HEK293 (cell line): Measurements from ENCODE around the gene ZNF576.

Experiments
- CTCF ChIA-PET: fragments of 350-600 bp; formaldehyde crosslinking; extraction: SDS; loops from one replicate; lab custom pipeline; 2021; ENCODE audit warnings: antibody characterized with exemption; lab: Yijun Ruan, JAX
- POLR2A ChIA-PET: fragments of 300-600 bp; formaldehyde crosslinking; extraction: SDS; loops from one replicate; lab custom pipeline; 2020; ENCODE audit warnings: antibody characterized with exemption, inconsistent platforms; lab: Yijun Ruan, JAX
- H3K27ac ChIP-seq: fragments of 200-500 bp; sonication (Bioruptor generic); 2 replicates; pipeline ENCODE4 v1.5.1; 2014; ENCODE audit warnings: low read depth, low read length, control low read depth, inconsistent platforms; ENCODE audit errors: extremely low read depth
- H3K36me3 ChIP-seq, 2 experiments: fragments of 200-500 bp in 1 of 2; sonication (Bioruptor generic) in 1 of 2; 1 replicate in 1 of 2; 2 replicates in 1 of 2; pipeline ENCODE4 v1.5.1; 2014 to 2017; ENCODE audit warnings: inconsistent platforms in 2 of 2, low read length in 2 of 2; ENCODE audit not compliant: control insufficient read depth in 2 of 2, insufficient read depth in 1 of 2
- H3K4me1 ChIP-seq: fragments of 200-500 bp; sonication (Bioruptor generic); 2 replicates; pipeline ENCODE4 v1.5.1; 2014; ENCODE audit warnings: mild to moderate bottlenecking, low read length, inconsistent platforms; ENCODE audit not compliant: control insufficient read depth, insufficient read depth
- H3K4me3 ChIP-seq: 2 replicates; pipeline ENCODE4 v1.5.1; 2011; ENCODE audit warnings: low read depth, mild to moderate bottlenecking, control low read depth, low read length, moderate library complexity
- H3K9me3 ChIP-seq: fragments of 200-500 bp; sonication (Bioruptor generic); 2 replicates; pipeline ENCODE4 v1.5.1; 2014; ENCODE audit warnings: low read depth, low read length, inconsistent platforms; ENCODE audit not compliant: control insufficient read depth, insufficient read depth
- EGR2 ChIP-seq: fragments of 450-650 bp; formaldehyde crosslinking; IDR thresholded peaks from 2 replicates; pipeline ENCODE4 v1.5.1; 2016; ENCODE audit warnings: low read depth, missing biosample characterization, missing genetic modification characterization
- KLF1 ChIP-seq: fragments of 450-650 bp; formaldehyde crosslinking; IDR thresholded peaks from 2 replicates; pipeline ENCODE4 v1.5.1; 2016; ENCODE audit warnings: missing biosample characterization, missing genetic modification characterization
- KLF9 ChIP-seq: fragments of 450-650 bp; formaldehyde crosslinking; IDR thresholded peaks from 2 replicates; pipeline ENCODE4 v1.5.1; 2016; ENCODE audit warnings: missing biosample characterization, missing genetic modification characterization, low read depth
- MEIS1 ChIP-seq: sonication (generic); formaldehyde crosslinking; IDR thresholded peaks from 2 replicates; pipeline ENCODE4 v1.8.1; 2022; ENCODE audit warnings: missing genetic modification reagents, mild to moderate bottlenecking, borderline replicate concordance
- SP2 ChIP-seq: fragments of 450-650 bp; formaldehyde crosslinking; IDR thresholded peaks from 2 replicates; pipeline ENCODE4 v1.5.1; 2016; ENCODE audit warnings: missing biosample characterization, missing genetic modification characterization
- SP3 ChIP-seq: fragments of 450-650 bp; formaldehyde crosslinking; IDR thresholded peaks from 2 replicates; pipeline ENCODE4 v1.5.1; 2016; ENCODE audit warnings: missing biosample characterization, missing genetic modification characterization
- ZFHX2 ChIP-seq: fragments of 450-650 bp; formaldehyde crosslinking; conservative IDR thresholded peaks from 2 replicates; pipeline ENCODE4 v1.5.1; 2016; ENCODE audit warnings: missing biosample characterization, missing genetic modification characterization
- ZNF121 ChIP-seq: fragments of 450-650 bp; formaldehyde crosslinking; IDR thresholded peaks from 2 replicates; pipeline ENCODE4 v1.5.1; 2016; ENCODE audit warnings: missing biosample characterization, missing genetic modification characterization
- ZNF394 ChIP-seq: fragments of 450-650 bp; formaldehyde crosslinking; IDR thresholded peaks from 2 replicates; pipeline ENCODE4 v1.5.1; 2016; ENCODE audit warnings: missing biosample characterization, missing genetic modification characterization, mild to moderate bottlenecking, moderate library complexity, borderline replicate concordance
- ZNF600 ChIP-seq: fragments of 450-650 bp; formaldehyde crosslinking; IDR thresholded peaks from 2 replicates; pipeline ENCODE4 v1.5.1; 2016; ENCODE audit warnings: missing biosample characterization, missing genetic modification characterization
- ZNF768 ChIP-seq: fragments of 450-650 bp; formaldehyde crosslinking; IDR thresholded peaks from 2 replicates; pipeline ENCODE4 v1.5.1; 2018; ENCODE audit warnings: missing biosample characterization, mild to moderate bottlenecking, missing genetic modification characterization
- ZNF776 ChIP-seq: fragments of 450-650 bp; formaldehyde crosslinking; IDR thresholded peaks from 2 replicates; pipeline ENCODE4 v1.5.0; 2017; ENCODE audit warnings: missing biosample characterization, missing genetic modification characterization, borderline replicate concordance
- ZNF830 ChIP-seq: fragments of 450-650 bp; IDR thresholded peaks from 2 replicates; pipeline ENCODE4 v1.5.0; 2018; ENCODE audit warnings: missing biosample characterization, missing genetic modification characterization, low read depth, mild to moderate bottlenecking, moderate library complexity
- TF ChIP-seq, protein P1 (sequence below): fragments of 450-650 bp; formaldehyde crosslinking; IDR thresholded peaks from 2 replicates; pipeline ENCODE4 v1.5.1; 2016; ENCODE audit warnings: missing biosample characterization, missing genetic modification characterization
- TF ChIP-seq, protein P2 (sequence below): fragments of 450-650 bp; IDR thresholded peaks from 2 replicates; pipeline ENCODE4 v1.5.1; 2018; ENCODE audit warnings: missing biosample characterization, missing genetic modification characterization
- TF ChIP-seq, protein P3 (sequence below): fragments of 450-650 bp; formaldehyde crosslinking; IDR thresholded peaks from 2 replicates; pipeline ENCODE4 v1.5.1; 2016; ENCODE audit warnings: missing biosample characterization, missing genetic modification characterization
- TF ChIP-seq, protein P4 (sequence below): fragments of 450-650 bp; formaldehyde crosslinking; IDR thresholded peaks from 2 replicates; pipeline ENCODE4 v1.5.1; 2016; ENCODE audit warnings: missing biosample characterization, missing genetic modification characterization

ZNF576 gene

DNA sequence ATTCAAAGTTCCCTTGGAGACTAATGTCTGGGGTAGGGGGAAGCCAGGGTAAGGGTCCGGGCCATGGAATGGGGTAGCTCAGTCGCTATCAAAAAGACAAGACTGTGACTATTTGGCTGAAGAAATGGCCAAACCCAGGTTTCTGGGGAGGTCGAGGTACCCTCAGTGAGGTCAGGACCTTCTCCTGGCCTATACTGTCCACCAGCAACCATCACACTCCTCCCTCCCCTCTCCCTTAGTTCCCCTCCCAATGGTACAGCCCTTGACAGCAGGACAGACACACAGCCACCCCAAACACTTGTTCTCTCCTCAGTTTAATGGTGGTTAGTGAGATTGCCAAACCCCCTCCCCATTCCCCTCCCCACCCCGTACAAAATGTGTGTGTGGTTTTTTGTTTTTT is 25.7 kb downstream of the ZNF576 start:
- Histone ChIP-seq H3K36me3 (peaks cover 5 to 24% of the 10 kb centered on the region in 2 experiments), H3K4me3 (no peak overlapping the region), H3K4me1 (peaks cover 15% of the 10 kb centered on the region), H3K27ac (0 out of 2 replicates have a peak overlapping the region, but pooled peaks have one; percentile 19), H3K9me3 (no peaks in the 10 kb centered on the region)
- TF ChIP-seq, protein P1, sequence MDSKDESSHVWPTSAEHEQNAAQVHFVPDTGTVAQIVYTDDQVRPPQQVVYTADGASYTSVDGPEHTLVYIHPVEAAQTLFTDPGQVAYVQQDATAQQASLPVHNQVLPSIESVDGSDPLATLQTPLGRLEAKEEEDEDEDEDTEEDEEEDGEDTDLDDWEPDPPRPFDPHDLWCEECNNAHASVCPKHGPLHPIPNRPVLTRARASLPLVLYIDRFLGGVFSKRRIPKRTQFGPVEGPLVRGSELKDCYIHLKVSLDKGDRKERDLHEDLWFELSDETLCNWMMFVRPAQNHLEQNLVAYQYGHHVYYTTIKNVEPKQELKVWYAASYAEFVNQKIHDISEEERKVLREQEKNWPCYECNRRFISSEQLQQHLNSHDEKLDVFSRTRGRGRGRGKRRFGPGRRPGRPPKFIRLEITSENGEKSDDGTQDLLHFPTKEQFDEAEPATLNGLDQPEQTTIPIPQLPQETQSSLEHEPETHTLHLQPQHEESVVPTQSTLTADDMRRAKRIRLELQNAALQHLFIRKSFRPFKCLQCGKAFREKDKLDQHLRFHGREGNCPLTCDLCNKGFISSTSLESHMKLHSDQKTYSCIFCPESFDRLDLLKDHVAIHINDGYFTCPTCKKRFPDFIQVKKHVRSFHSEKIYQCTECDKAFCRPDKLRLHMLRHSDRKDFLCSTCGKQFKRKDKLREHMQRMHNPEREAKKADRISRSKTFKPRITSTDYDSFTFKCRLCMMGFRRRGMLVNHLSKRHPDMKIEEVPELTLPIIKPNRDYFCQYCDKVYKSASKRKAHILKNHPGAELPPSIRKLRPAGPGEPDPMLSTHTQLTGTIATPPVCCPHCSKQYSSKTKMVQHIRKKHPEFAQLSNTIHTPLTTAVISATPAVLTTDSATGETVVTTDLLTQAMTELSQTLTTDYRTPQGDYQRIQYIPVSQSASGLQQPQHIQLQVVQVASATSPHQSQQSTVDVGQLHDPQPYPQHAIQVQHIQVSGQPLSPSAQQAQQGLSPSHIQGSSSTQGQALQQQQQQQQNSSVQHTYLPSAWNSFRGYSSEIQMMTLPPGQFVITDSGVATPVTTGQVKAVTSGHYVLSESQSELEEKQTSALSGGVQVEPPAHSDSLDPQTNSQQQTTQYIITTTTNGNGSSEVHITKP = peak; percentile 91
- no peak for TF ChIP-seq ZNF776 (tag by site-specific recombination)
- TF ChIP-seq, protein P2, sequence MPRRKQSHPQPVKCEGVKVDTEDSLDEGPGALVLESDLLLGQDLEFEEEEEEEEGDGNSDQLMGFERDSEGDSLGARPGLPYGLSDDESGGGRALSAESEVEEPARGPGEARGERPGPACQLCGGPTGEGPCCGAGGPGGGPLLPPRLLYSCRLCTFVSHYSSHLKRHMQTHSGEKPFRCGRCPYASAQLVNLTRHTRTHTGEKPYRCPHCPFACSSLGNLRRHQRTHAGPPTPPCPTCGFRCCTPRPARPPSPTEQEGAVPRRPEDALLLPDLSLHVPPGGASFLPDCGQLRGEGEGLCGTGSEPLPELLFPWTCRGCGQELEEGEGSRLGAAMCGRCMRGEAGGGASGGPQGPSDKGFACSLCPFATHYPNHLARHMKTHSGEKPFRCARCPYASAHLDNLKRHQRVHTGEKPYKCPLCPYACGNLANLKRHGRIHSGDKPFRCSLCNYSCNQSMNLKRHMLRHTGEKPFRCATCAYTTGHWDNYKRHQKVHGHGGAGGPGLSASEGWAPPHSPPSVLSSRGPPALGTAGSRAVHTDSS (tag by site-specific recombination) = peak; percentile 25; the same call in 1 of the 2 replicates
- ChIA-PET POLR2A (interaction anchor here (0.6 to 4.5 kb wide), 3 partner anchors 46 to 590 kb away, joined by 4 to 21 read pairs (median 7); partner anchors contain the start of gene ZNF227), CTCF (interaction anchor here (1.0 to 1.9 kb wide), 2 partner anchors 27 to 52 kb away, joined by 3 to 8 read pairs; no protein-coding TSS in a partner anchor)

DNA sequence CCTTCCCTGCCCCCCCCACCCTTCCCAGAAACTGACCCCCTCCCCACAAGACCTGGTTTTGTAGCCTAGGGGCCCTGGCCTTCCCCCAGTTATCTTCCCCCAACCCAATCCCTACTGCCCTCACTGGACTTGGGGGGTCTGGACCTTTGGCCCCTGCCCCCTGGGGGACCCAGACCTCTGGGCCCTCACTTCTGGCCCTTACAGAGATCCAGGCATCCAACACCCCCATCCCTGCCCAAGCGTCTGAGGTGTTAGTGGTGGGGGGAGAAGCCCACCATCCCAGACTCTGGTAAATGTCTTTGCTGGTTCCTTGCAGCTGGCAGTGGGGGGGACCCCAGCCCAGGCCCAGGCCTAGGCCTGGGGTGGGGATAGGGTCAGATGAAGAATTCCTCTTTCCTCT is 26.6 kb downstream of the ZNF576 start:
- H3K36me3 ChIP-seq = peaks cover 5 to 24% of the 10 kb centered on the region in 2 experiments
- H3K9me3 ChIP-seq = no peaks in the 10 kb centered on the region
- no peak overlapping the region for H3K4me3 ChIP-seq
- TF ChIP-seq SP2 = no peak
- TF ChIP-seq, protein P3, sequence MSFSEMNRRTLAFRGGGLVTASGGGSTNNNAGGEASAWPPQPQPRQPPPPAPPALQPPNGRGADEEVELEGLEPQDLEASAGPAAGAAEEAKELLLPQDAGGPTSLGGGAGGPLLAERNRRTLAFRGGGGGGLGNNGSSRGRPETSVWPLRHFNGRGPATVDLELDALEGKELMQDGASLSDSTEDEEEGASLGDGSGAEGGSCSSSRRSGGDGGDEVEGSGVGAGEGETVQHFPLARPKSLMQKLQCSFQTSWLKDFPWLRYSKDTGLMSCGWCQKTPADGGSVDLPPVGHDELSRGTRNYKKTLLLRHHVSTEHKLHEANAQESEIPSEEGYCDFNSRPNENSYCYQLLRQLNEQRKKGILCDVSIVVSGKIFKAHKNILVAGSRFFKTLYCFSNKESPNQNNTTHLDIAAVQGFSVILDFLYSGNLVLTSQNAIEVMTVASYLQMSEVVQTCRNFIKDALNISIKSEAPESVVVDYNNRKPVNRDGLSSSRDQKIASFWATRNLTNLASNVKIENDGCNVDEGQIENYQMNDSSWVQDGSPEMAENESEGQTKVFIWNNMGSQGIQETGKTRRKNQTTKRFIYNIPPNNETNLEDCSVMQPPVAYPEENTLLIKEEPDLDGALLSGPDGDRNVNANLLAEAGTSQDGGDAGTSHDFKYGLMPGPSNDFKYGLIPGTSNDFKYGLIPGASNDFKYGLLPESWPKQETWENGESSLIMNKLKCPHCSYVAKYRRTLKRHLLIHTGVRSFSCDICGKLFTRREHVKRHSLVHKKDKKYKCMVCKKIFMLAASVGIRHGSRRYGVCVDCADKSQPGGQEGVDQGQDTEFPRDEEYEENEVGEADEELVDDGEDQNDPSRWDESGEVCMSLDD = peak; percentile 25; the same call in 1 of the 2 replicates
- TF ChIP-seq ZNF830 (tag by site-specific recombination) = no peak
- no peak for TF ChIP-seq EGR2 (tag by site-specific recombination)
- TF ChIP-seq MEIS1 (CRISPR knock-in tag) = no peak
- H3K4me1 ChIP-seq = peaks cover 15% of the 10 kb centered on the region
- POLR2A ChIA-PET = interaction anchor here (0.6 to 4.5 kb wide), 2 partner anchors 26 to 45 kb away, joined by 4 to 21 read pairs; no protein-coding TSS in a partner anchor
- no peak overlapping the region for H3K27ac ChIP-seq
- CTCF ChIA-PET = no interaction called here

DNA sequence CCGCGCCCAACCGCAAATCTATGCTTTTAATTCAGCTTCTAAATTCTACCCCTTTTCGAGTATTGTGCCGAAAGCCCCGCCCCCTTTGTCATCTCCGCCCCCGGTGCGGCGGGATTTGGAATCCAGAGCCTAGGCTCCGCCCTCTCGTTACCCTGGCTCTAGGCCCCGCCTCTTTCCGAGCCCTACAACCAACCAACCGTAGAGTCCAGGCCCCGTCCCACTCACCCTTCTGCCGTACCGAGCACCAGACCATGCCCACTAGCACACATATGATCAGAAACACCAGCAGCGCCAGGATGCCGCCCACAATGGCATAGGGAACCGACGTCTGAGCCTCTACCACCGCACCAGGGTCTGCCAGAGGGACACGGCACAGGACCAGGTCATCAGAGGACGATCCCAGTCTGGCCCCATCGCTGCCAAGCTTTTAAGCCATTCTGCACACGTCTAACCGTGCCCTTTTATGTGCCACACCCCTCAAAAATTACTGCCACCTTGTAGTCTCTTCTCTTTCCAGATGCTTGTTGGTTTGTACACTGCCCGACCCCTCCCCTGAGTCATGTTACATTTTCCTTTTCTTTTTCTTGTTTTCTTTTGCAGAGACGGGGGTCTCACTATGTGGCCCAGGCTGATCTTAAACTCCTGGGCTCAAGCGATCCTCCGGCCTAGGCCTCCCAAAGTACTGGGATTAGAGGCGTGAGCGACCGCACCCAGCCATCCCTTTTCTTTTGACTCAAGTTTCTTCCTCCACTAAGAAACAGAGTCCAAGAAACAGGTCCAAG is 27.7 kb downstream of the ZNF576 start:
- ChIA-PET CTCF (interaction anchor here (1.0 kb wide), 1 partner anchor 28 kb away, joined by 3 read pairs; no protein-coding TSS in a partner anchor), POLR2A (interaction anchor here (2.2 to 4.5 kb wide), 2 partner anchors 44 kb away, joined by 8 to 21 read pairs; no protein-coding TSS in a partner anchor)
- TF ChIP-seq ZFHX2 = peak; percentile 23; the same call in 1 of the 2 replicates
- peak; percentile 52; the same call in 1 of the 2 replicates for TF ChIP-seq KLF9 (tag by site-specific recombination)
- TF ChIP-seq, protein P4, sequence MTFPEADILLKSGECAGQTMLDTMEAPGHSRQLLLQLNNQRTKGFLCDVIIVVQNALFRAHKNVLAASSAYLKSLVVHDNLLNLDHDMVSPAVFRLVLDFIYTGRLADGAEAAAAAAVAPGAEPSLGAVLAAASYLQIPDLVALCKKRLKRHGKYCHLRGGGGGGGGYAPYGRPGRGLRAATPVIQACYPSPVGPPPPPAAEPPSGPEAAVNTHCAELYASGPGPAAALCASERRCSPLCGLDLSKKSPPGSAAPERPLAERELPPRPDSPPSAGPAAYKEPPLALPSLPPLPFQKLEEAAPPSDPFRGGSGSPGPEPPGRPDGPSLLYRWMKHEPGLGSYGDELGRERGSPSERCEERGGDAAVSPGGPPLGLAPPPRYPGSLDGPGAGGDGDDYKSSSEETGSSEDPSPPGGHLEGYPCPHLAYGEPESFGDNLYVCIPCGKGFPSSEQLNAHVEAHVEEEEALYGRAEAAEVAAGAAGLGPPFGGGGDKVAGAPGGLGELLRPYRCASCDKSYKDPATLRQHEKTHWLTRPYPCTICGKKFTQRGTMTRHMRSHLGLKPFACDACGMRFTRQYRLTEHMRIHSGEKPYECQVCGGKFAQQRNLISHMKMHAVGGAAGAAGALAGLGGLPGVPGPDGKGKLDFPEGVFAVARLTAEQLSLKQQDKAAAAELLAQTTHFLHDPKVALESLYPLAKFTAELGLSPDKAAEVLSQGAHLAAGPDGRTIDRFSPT (tag by site-specific recombination) = peak; percentile 71; the same call in 1 of the 2 replicates
- TF ChIP-seq ZNF768 (tag by site-specific recombination) = no peak
- peak; percentile 7; the same call in 1 of the 2 replicates for TF ChIP-seq KLF1 (tag by site-specific recombination)
- TF ChIP-seq SP3 (tag by site-specific recombination) = peak; percentile 56
- peak; percentile 78 for TF ChIP-seq SP2
- peak; percentile 81 for TF ChIP-seq ZNF121
- peak; percentile 66 for TF ChIP-seq ZNF600
- no peak for TF ChIP-seq ZNF394
- no peak overlapping the region for H3K4me3 ChIP-seq
- peaks cover 5 to 20% of the 10 kb centered on the region in 2 experiments for H3K36me3 ChIP-seq
- peaks cover 8% of the 10 kb centered on the region for H3K4me1 ChIP-seq
- no peaks in the 10 kb centered on the region for H3K9me3 ChIP-seq
- peak overlapping the region; percentile 7; the same call in 1 of the 2 replicates for H3K27ac ChIP-seq
